Measurements from ENCODE around the gene SMARCD1. TPM values are rescaled to one million over a fixed set of nuclear protein-coding genes. Genes with fewer than 3 reads are reported as not detected.
"Not testable (repeated sequence)": the region's sequence is repeated elsewhere in the genome, so short reads cannot be mapped to it uniquely, and the experiment has no call there.

The SMARCD1 gene
- total RNA-seq, 1 donor from 2014 or later, result 121 TPM

- no peaks in the 10 kb centered on the region for H3K4me1 Mint-ChIP-seq
- no peaks in the 10 kb centered on the region for H3K9me3 Mint-ChIP-seq
- Histone ChIP-seq H3K4me2 (no peak overlapping the region), H3K36me3 (peaks cover 9% of the 10 kb centered on the region), H3K27ac (no peak overlapping the region), H3K4me3 (no peak overlapping the region), H3K9me3 (ENCODE audit: low read depth) (no peaks in the 10 kb centered on the region), H2AFZ (replicated peaks) (no peak overlapping the region), H3K79me2 (ENCODE audit: low read depth) (peaks cover 32% of the 10 kb centered on the region), H3K4me1 (no peaks in the 10 kb centered on the region), H3K9ac (no peak overlapping the region), H3F3A (ENCODE audit: low read depth) (no peaks in the 10 kb centered on the region), H3K27me3 (no peaks in the 10 kb centered on the region), H4K20me1 (ENCODE audit: low read depth) (peaks cover 8% of the 10 kb centered on the region)
- no peaks in the 10 kb centered on the region for H3K27me3 Mint-ChIP-seq (ENCODE audit: insufficient read depth, low read depth)
- no peak overlapping the region for H3K27ac Mint-ChIP-seq
- H3K36me3 Mint-ChIP-seq, result peaks cover 20% of the 10 kb centered on the region
- H3K4me3 Mint-ChIP-seq, result no peak overlapping the region
- no peak for DNase-seq (ENCODE audit: low spot score)
- TF ChIP-seq EZH2phosphoT487 (IDR thresholded peaks at IDR 0.05), result no peak
- TF ChIP-seq CTCF (IDR thresholded peaks at IDR 0.05), result no peak
- TF ChIP-seq EZH2 (IDR thresholded peaks at IDR 0.05), result no peak
These were observed 57.9 kb downstream of the SMARCD1 start for GRCh38 chr12:50142993-50143392.

GRCh38 chr12:50145439-50145838, 60.3 kb downstream of the SMARCD1 start:
- peaks cover 13% of the 10 kb centered on the region for H3K36me3 Mint-ChIP-seq
- no peaks in the 10 kb centered on the region for H3K9me3 Mint-ChIP-seq
- Histone ChIP-seq H3K4me3 (no peak overlapping the region), H3K4me2 (no peak overlapping the region), H3K9me3 (ENCODE audit: low read depth) (no peaks in the 10 kb centered on the region), H4K20me1 (ENCODE audit: low read depth) (peaks cover 23% of the 10 kb centered on the region), H3K36me3 (peaks cover 3% of the 10 kb centered on the region), H3K79me2 (ENCODE audit: low read depth) (peaks cover 54% of the 10 kb centered on the region), H3K4me1 (no peaks in the 10 kb centered on the region), H3K27ac (no peak overlapping the region), H3K27me3 (no peaks in the 10 kb centered on the region), H3F3A (ENCODE audit: low read depth) (no peaks in the 10 kb centered on the region), H3K9ac (no peak overlapping the region), H2AFZ (replicated peaks) (no peak overlapping the region)
- TF ChIP-seq EZH2 (IDR thresholded peaks at IDR 0.05) (no peak), EZH2phosphoT487 (IDR thresholded peaks at IDR 0.05) (no peak), CTCF (IDR thresholded peaks at IDR 0.05) (no peak)
- no peak overlapping the region for H3K27ac Mint-ChIP-seq
- no peaks in the 10 kb centered on the region for H3K4me1 Mint-ChIP-seq
- H3K27me3 Mint-ChIP-seq (ENCODE audit: insufficient read depth, low read depth), result no peaks in the 10 kb centered on the region
- no peak overlapping the region for H3K4me3 Mint-ChIP-seq
- DNase-seq (ENCODE audit: low spot score), result no peak

GRCh38 chr12:50147281-50147680, 62.1 kb downstream of the SMARCD1 start:
- Histone ChIP-seq H4K20me1 (ENCODE audit: low read depth) (peaks cover 36% of the 10 kb centered on the region), H3K9ac (no peak overlapping the region), H3K4me2 (no peak overlapping the region), H3K27ac (no peak overlapping the region), H3K9me3 (ENCODE audit: low read depth) (no peaks in the 10 kb centered on the region), H3K36me3 (no peaks in the 10 kb centered on the region), H3K79me2 (ENCODE audit: low read depth) (peaks cover 71% of the 10 kb centered on the region), H3K27me3 (no peaks in the 10 kb centered on the region), H3F3A (ENCODE audit: low read depth) (no peaks in the 10 kb centered on the region), H3K4me1 (no peaks in the 10 kb centered on the region), H3K4me3 (no peak overlapping the region), H2AFZ (replicated peaks) (no peak overlapping the region)
- H3K9me3 Mint-ChIP-seq, result no peaks in the 10 kb centered on the region
- DNase-seq (ENCODE audit: low spot score), result no peak
- peaks cover 2% of the 10 kb centered on the region for H3K36me3 Mint-ChIP-seq
- H3K27me3 Mint-ChIP-seq (ENCODE audit: insufficient read depth, low read depth), result no peaks in the 10 kb centered on the region
- no peak overlapping the region for H3K4me3 Mint-ChIP-seq
- TF ChIP-seq EZH2phosphoT487 (IDR thresholded peaks at IDR 0.05) (no peak), EZH2 (IDR thresholded peaks at IDR 0.05) (no peak), CTCF (IDR thresholded peaks at IDR 0.05) (no peak)
- no peaks in the 10 kb centered on the region for H3K4me1 Mint-ChIP-seq
- H3K27ac Mint-ChIP-seq, result no peak overlapping the region

- not testable (repeated sequence) for H3K4me1 Mint-ChIP-seq; H3K27ac Mint-ChIP-seq; H3K4me3 Mint-ChIP-seq; H3K36me3 Mint-ChIP-seq; H3K4me3 ChIP-seq; H3K4me1 ChIP-seq; H3K9ac ChIP-seq; H3K4me2 ChIP-seq; H2AFZ ChIP-seq (replicated peaks); H3K27ac ChIP-seq; H3K36me3 ChIP-seq; H3K9me3 ChIP-seq (ENCODE audit: low read depth); H3K9me3 Mint-ChIP-seq; H3K27me3 ChIP-seq; DNase-seq (ENCODE audit: low spot score); H3F3A ChIP-seq (ENCODE audit: low read depth); H3K27me3 Mint-ChIP-seq (ENCODE audit: insufficient read depth, low read depth)
- Histone ChIP-seq H3K79me2 (ENCODE audit: low read depth) (peaks cover 79% of the 10 kb centered on the region), H4K20me1 (ENCODE audit: low read depth) (peaks cover 39% of the 10 kb centered on the region)
These were observed 62.9 kb downstream of the SMARCD1 start for GRCh38 chr12:50148011-50148410.
